ENCODE results near the gene CHD1L. TPM values are rescaled to one million over a fixed set of nuclear protein-coding genes. Genes with fewer than 3 reads are reported as not detected.
"Not testable (repeated sequence)": the region's sequence is repeated elsewhere in the genome, so short reads cannot be mapped to it uniquely, and the experiment has no call there.

Gene CHD1L
- 10 to 100 TPM; 41.8 to 68.0 (median 48.2) TPM for polyA plus RNA-seq (ENCODE audit: insufficient read length in 4 of 4)

DNA sequence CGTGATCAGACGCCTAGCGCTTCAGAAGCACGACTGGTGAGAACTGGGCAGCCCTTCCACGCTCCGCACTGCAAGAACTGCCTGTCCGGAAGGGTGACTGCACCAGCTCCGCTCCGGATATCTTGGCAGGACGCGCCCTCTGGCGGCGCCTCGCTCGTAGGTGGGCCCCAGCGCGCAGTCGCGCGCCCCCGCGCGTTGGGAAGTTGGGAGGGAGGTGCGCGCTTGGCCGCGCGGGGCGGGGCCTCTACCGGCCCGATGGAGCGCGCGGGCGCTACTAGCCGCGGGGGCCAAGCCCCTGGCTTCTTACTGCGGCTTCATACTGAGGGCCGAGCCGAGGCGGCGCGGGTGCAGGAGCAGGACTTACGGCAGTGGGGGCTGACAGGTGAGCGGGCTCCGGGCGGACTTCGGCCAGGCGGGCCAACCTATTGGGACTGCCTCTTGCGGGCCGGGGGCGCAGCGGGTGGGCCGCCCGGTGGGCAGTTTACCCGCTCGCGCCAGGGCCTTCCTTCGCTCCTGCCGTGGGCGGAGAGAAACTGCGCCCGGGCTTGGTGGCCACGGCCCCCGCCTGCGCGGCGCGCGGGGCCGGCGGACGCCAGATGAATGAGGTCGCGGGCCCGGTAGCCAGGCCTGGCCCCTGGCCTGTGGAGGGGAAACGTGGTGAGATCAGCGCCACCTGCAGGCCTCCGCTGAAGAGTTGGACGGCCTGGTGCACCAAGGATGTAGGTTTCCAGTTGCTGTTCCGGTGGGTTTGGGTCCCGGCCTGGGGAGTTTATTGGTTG lies at the start of gene CHD1L:
CHD1L (plus strand) TSS at position 236 of the 779 bp plus-strand sequence; CDS start at position 256, 20 bp downstream.
- DNase-seq (ENCODE audit: low read depth in 4 of 4, low spot score in 2 of 4): peak; percentile 86 to 91 (median 90)

DNA sequence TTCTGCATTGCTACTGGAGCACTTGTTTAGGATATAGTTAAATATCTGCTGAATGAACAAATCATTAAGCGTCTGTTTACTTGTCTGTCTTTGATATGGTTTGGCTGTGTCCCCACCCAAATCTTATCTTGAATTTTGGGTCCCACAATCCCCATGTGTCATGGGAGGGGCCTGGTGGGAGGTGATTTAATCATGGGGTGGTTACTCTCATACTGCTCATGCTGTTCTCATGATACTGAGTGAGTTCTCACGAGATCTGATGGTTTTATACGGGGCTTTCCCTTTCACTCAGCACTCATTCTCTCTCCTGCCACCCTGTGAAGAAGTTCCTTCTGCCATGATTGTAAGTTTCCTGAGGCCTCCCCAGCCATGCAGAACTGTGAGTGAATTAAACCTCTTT lies 45.2 kb upstream of the CHD1L start:
- DNase-seq (ENCODE audit: low read depth in 4 of 4, low spot score in 2 of 4): not testable (repeated sequence)

DNA sequence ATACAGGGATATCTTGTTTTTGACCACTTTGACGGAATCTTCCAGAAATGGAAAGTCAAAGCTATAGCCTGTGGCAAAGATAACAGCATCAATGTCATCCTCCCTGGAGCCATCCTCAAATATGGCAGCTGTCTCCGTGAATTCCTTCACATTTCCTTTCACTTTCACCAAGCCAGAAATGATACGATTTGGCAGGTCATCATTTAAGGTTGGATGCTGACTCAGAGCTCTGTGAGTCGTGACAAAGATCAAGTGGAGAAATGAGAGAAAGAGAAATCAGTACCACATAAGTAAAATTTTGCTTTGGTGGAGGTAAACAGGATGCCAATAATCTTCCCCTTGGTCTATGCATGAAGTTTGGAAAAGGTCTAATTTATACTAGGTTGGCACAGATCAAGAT lies 41.2 kb upstream of the CHD1L start:
- no peak for DNase-seq (ENCODE audit: low read depth in 4 of 4, low spot score in 2 of 4)

DNA sequence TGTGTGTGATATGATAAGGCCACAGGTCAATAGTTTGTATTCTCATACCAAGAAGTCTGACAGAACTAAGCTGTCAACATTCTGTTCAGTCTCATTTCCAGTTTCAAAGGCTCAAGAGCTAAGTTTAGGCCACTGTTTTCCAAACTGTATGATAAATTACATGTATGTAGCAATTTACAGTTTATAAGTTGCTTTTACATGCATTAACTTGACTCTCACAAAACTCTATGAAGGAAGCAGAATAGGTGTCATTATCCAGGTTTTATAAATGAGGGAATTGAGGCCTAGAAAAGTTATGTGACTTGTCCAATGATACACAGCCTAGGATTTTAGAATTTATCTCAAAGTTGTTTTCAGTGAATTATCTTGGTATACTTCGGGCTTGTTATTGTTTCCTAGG lies 40.7 kb upstream of the CHD1L start:
- no peak for DNase-seq (ENCODE audit: low read depth in 4 of 4, low spot score in 2 of 4)

DNA sequence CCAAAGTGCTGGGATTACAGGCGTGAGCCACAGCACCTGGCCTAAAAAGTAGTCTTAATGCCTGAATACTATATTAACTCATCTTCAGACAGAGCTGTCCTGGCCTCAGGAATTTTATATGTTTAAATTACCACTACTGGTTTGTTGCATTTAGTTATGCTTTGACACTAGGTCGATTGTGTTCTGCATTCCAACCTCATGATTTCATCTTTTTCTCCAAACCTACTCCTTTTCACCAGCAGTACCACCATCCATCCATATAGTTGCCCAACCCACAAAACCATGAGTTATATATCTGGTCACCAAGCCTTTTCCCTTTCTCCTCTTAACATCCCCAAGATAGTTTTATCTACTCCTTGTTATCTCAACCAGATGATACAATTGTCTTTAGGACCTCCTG lies 39.9 kb upstream of the CHD1L start:
- DNase-seq (ENCODE audit: low read depth in 4 of 4, low spot score in 2 of 4): no peak

DNA sequence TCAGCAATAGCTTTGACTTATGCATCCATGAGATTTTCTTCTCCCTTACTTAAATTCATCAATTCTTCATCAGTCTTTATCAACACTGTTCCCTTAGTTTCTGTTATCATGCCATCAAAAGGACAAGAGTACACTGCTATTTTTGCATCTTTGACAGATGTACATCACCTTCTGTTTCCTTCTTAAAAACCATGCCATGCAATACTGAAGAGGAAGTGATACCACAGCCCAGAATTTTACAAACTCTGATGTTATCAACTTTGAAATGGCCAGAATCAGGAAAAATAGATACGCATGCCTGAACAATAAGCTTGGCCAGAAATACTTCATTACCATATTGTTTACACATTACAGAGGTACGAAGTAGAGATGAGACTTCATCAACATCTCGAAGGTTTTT lies 38.4 kb upstream of the CHD1L start:
- no peak for DNase-seq (ENCODE audit: low read depth in 4 of 4, low spot score in 2 of 4)

DNA sequence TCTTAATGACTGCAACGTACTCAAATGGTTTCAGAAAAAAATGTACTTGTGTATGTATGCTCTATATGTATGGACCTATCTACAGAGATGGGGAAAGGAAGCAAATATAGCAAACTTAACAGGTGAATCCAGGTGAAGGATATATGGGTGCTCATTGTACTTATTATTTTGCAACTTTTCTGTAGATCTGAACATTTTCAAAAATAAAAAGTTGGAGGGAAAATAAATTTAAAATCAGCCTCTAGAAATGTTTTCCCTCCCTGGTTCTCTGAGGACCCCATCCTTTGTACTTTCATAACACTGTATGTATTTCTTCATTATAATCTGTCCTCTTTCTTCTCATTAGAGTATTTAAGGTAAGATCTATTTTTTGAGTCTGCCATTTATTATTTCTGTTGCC lies 35.3 kb upstream of the CHD1L start:
- no peak for DNase-seq (ENCODE audit: low read depth in 4 of 4, low spot score in 2 of 4)

DNA sequence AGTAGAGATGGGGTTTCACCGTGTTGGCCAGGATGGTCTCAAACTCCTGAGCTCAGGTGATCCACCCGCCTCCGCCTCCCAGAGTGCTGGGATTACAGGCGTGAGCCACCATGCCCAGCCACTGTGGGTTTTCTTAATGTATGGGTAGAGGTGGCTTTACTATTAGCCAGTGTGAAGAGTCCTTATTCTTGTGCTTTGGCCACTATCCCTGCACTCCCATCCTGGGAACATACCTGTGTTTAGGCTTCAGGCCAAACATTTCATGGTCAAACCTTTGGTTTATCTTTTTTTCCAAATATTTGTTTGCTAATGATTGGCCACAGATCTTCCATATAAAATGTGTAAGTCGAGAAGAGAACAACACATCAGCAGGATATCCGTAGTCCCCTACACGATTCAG lies 33.9 kb upstream of the CHD1L start:
- no peak for DNase-seq (ENCODE audit: low read depth in 4 of 4, low spot score in 2 of 4)

DNA sequence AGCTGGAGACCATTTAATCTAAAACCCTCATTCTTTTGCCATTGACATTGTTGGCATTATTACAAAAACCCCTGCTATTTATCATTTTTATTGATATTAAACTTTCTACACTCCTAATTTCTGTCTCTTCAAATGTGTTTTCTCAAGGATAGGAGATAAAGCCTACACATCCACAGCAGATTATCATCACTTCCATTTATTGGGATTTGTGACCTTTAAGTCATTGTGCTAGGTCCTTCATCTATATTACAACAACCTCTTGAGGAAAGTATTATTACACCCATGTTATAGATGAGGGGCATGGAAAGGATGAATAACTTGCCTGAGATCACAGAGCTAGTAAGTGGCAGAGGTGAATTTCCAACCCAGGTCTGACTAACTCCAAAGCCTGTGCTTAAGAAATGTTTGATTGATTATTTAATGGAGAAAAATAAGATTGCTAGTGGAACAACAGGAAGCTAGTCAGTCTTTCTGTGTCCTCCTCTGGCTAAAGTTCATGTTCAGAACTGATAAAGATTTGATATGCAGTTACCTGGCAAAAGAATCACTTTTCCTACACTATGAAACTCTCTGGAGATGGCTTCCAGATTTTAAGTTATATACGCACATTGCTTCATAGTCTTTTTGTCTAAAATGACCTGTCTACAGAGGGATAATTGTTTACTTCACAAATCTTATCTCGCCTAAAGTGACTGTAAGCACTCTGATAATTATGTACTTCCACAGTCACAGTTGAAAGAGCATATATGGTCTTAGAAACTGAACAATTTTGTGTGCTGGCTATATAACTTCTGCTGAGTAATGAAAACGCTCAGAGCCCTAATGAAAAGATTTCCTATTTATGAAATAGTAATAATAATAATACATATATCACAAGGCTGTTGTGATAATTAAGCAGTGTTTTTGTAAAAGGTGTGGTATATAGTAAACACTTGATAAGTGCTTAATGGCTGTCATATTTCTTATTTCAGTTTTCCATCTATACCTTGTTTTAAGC lies 32.4 kb upstream of the CHD1L start:
- no peak for DNase-seq (ENCODE audit: low read depth in 4 of 4, low spot score in 2 of 4)

DNA sequence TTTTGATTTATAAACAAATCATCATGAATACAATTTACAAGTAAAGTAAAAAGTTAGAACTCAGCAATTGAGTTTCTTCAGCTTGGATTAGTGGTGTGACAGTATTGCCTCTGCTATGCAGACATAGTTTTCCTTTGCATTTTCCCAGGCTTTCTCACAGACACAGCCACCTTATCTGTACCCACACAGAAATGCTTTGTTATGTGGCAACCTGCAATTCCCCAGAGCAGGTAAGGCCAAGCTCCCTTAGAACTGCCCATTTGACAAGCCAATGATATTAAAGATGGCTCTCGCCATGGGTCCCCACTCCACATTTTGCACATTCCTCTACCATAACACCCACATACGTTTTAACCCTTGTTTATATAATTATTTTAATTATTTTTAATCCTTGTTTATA lies 31.5 kb upstream of the CHD1L start:
- DNase-seq (ENCODE audit: low read depth in 4 of 4, low spot score in 2 of 4): no peak

DNA sequence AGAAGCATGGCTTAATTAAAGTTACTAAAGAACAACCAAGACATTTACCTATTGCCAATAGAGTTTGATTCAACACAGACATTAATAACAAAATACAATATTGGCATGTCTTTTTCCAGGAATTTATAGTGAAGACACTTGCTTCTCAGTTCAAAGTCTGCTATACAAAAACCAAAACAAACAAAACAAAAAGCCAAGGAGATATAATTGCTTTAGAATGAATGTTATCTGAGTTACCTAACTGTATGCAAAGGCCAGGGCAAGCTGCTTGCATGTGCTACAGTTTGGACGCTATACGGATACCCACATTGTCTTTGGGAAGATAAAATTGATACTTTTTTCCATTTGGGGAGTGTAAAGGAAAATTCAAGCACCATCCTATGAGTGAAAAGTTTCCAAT lies 30.9 kb upstream of the CHD1L start:
- DNase-seq (ENCODE audit: low read depth in 4 of 4, low spot score in 2 of 4): no peak

DNA sequence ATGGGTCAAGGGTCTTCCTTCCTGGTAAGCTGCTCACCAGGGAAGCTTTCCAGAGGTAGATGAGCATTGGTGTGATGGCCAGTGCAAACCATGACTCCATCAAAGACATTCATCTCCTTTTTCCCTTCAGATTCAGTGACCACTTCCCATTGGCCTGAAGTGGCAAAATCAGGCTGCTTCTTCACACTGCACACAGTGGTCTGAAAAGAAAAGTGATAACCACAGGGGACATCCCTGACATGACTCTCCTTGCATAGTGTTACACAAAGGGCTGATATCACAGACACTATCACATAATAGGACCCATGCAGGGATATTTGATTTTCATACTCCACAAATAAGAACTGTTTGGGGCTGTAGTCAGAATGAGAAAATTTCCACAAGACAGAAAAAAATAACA lies 29.2 kb upstream of the CHD1L start:
- DNase-seq (ENCODE audit: low read depth in 4 of 4, low spot score in 2 of 4): no peak

DNA sequence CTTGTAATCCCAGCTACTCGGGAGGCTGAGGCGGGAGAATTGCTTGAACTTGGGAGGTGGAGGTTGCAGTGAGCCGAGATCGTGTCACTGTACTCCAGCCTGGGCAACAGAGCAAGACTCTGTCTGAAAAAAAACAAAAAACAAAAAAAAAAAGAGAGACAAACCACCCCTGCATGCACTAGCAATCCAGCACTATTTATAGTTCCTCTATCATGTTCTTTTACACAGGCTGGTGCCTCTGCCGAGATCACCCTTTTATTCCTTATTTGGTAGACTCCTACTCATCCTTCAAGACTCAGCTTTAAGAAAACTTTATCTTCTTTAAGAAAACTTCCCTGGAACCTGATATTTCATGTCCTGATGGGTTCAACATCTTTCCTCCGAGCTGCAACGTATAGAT lies 28.2 kb upstream of the CHD1L start:
- DNase-seq (ENCODE audit: low read depth in 4 of 4, low spot score in 2 of 4): no peak

DNA sequence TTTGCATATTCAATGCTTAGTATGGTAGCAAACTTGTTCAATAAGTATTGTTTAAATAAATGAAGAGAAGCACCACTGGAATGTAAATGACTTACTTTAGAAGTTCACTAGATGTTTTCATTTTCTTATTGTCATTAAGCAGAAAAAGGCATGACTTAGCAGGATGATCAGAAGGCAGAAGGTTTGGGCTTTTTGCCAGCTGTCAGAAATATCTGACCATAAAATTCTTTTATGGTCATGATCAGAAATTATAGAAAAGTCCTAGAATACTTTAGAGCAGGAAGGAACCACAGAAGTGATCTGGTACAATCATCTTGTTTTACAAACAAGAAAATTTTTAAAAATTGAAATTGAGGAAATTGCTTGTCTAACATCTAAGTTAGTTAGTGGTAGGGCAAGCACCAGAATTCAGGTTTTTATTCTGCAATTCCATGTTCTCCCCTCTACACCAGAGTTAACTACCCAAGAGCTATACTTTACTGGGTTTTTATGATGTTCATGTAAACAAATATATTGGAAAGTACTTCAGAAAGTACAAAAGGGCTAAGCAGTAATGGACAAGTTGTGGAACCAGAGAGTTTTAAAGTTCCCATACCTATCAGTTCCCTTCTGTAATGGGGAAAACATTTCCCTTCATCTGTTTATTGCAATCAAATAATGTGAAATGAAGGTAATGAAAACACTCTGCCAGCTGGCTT lies 27.5 kb upstream of the CHD1L start:
- DNase-seq (ENCODE audit: low read depth in 4 of 4, low spot score in 2 of 4): no peak

DNA sequence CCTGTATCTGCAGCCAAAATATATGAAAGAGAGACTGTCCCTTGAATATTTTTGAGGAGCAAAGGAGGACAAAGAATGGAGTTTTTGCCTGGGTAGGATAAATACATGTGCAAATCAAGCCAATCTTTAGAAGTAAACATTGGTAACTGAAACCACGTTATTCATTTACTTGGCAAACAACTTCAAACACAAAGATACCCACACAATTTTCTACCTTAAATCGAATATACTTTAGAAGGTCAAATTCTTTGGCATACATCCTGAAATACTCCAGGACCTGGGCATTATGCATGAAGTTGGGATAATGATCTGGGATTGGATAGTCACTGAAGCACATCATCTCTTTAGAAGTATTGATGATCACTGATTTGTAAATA lies 27.0 kb upstream of the CHD1L start:
- DNase-seq (ENCODE audit: low read depth in 4 of 4, low spot score in 2 of 4): no peak

DNA sequence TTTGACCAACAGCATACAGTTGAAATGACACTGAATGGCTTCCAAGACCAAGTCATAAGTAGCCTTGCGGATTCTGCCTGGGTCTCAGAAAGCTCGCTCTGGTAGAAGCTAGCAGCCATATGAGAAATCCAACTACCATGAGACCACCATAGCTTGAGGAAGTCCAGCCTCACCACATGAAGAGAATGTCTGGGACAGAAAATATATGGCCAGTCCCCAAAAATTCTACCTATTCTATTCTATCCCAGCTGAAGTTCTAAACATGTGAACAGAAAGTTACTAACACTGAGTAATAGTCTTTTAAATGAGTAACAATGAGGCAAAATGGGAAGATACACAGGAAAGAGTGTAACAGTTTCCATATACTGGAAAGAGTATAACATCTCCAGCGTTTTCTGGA lies 26.4 kb upstream of the CHD1L start:
- DNase-seq (ENCODE audit: low read depth in 4 of 4, low spot score in 2 of 4): no peak

DNA sequence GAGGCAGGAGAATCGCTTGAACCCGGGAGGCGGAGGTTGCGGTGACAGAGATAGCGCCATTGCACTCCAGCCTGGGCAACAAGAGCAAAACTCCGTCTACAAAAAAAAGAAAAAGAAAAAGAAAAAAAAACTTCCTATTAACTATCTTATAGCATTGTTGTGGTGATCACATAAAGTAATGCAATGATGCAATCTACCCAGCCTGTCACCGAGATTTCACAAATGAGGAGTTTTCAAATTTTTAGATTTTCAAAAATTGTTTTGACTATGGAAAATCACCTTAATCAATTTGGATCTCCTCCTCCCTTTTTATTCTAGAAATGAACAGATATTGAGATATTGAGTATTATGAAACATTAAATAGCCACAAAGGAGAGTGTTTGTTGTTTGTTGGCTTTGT lies 25.3 kb upstream of the CHD1L start:
- DNase-seq (ENCODE audit: low read depth in 4 of 4, low spot score in 2 of 4): no peak

DNA sequence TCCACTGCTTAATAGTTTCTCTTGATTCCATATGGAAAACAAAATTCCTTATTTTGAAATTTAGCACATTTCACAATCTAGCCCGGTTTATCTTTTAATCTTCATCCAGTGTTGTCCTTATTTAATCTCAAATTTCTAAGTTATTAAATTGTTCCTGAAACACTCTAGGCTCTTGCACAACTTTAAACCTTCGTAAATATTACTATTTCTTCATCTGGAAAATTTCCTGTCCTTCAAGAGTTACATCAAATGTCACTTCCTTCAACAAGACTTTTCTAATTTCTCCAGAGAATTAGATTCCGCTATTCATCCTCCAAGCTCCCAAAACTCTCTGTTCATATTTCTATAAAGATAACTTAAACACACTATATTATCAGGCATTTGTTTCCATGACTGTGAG lies 23.9 kb upstream of the CHD1L start:
- DNase-seq (ENCODE audit: low read depth in 4 of 4, low spot score in 2 of 4): no peak

DNA sequence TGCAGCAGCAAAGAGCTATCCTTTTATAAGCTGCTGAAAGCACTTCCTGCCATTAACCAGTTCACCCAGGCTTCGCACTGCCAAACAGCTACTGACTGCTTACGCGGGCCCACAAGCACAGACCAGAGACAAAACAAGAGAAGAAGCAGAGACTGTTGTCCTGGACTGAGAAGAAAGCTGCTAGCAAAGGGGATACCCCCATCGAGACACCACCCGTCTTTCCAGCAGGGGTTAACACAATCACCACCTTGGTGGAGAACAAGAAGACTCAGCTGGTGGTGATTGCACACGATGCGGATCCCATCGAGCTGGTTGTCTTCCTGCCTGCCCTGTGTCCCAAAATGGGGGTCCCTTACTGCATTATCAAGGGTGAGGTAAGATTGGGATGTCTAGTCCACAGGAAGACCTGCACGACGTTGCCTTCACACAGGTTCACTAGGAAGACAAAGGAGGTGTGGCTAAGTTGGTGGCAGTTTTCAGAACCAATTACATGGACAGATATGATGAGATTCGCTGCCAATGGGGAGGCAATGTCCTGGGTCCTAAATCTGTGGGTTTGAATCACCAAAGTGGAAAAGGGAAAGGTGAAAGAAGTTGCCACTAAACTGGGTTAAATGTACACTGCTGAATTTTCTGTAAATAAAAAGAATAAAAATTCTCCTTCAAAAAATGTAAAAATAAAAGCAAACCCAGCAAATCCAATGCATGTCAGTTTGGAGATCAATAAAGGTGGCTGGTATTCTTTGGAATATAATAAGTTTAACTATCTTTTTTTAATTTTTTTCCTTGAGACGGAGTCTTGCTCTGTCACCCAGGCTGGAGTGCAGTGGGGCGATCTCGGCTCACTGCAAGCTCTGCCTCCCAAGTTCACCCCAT lies 18.5 kb upstream of the CHD1L start:
- no peak for DNase-seq (ENCODE audit: low read depth in 4 of 4, low spot score in 2 of 4)

DNA sequence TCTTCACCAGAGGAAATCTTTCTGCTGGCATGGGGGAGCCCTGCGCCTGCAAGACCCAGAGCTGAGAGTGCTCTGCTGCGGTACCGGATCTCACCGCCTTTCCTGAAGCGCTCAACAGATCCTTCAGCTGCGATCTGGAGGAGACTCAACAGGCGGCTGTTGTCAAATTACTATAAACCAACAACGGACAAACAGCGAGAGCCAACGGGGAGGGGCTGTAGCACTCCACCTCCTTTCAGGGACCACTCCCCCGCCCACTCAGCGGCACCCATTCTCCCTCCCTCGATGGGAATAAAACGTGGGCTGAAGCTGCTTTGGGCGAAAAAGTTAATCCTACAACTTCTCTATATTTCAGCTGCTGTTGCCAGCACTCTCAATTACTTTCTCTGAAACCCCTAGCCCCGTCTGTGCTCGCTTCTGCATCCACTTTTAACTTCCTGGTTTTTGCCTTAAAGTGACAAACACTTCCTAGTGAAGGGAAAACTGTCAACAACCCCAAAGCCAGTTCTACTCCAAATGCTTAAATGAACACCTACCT lies 17.2 kb upstream of the CHD1L start, which contains the start of gene FMO5:
FMO5 (minus strand) TSS at position 147 of the 538 bp plus-strand sequence. CDS start 310 bp downstream, outside the sequence.
- peak in 2 of 4 donors; percentile 59 to 63 for DNase-seq (ENCODE audit: low read depth in 4 of 4, low spot score in 2 of 4)

All from left renal cortex interstitium (tissue), 4 donors.